ENCODE results near the gene LETM1. TPM values are rescaled to one million over a fixed set of nuclear protein-coding genes. Genes with fewer than 3 reads are reported as not detected.

Gene LETM1
- total RNA-seq, 4 donors from 2014 or later: 93.3 to 151 (median 121) TPM

DNA sequence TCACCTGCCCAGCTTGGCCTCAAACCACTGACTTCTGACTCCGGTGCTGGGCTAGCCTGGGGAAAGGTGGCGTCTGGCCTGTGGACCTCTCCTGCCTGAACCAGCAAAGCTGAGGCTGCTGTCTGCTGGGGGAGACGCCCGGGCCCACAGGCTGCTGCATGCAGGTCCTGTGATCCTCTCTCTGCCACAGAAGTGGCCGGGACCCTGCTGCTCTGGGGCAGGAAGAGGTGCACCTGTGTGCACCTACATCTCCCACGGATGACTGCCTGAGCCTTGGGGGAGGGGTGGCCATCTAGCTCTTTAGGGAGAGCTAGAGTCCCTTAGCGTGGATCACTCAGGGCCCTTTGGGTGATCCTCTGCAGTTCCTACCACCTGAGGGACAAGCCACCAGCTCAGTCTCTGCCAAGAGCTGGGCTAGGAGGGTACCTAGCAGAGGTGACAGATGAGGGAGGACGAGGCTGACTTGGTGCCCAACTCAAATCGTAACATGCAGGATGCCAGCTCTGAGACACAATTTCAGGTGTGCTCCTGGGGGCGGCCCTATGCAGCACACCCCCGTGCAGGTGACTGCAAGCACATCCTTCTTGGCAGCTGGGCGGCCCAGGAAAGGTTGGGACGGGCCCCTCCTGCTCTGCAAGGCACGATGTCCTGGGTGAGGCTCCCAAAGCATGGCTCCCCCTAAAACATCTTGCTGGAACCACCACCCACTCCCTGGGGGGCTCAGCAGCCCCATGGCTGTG lies 22.5 kb downstream of the LETM1 start:
- no peaks in the 10 kb centered on the region for H3K27me3 ChIP-seq
- no peak overlapping the region for H3K4me3 ChIP-seq
- TF ChIP-seq, protein P1, sequence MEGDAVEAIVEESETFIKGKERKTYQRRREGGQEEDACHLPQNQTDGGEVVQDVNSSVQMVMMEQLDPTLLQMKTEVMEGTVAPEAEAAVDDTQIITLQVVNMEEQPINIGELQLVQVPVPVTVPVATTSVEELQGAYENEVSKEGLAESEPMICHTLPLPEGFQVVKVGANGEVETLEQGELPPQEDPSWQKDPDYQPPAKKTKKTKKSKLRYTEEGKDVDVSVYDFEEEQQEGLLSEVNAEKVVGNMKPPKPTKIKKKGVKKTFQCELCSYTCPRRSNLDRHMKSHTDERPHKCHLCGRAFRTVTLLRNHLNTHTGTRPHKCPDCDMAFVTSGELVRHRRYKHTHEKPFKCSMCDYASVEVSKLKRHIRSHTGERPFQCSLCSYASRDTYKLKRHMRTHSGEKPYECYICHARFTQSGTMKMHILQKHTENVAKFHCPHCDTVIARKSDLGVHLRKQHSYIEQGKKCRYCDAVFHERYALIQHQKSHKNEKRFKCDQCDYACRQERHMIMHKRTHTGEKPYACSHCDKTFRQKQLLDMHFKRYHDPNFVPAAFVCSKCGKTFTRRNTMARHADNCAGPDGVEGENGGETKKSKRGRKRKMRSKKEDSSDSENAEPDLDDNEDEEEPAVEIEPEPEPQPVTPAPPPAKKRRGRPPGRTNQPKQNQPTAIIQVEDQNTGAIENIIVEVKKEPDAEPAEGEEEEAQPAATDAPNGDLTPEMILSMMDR (IDR thresholded peaks at IDR 0.05): no peak
- TF ChIP-seq POLR2A (IDR thresholded peaks at IDR 0.05): no peak
- peaks cover 0 to 81% (median 0%) of the 10 kb centered on the region in 3 donors for H3K36me3 ChIP-seq
- H3K9me3 ChIP-seq: no peaks in the 10 kb centered on the region
- no peak overlapping the region for H3K27ac ChIP-seq
- no peak for DNase-seq
- no peaks in the 10 kb centered on the region for H3K4me1 ChIP-seq

DNA sequence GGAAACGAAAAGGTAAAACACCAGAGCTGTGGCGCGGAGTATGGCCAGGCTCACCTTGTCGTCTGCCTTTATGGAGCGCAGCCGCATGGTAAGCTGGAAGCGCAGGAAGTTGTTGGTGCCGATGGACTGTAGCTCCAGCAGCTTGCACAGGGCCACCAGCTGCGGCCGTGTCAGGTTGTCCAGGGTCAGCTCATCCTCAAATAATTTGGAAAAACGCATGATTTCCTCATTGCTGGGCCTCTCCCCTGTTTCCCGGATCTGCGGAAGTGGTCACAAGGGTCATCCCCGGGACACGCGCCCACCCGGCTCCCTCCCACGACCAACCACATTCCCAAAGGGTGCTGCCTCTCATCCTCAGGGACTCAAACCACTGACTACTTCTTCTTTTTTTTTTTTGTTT lies 23.3 kb downstream of the LETM1 start:
- Histone ChIP-seq H3K27me3 (no peaks in the 10 kb centered on the region), H3K36me3 (peaks cover 0 to 73% (median 0%) of the 10 kb centered on the region in 3 donors), H3K4me1 (no peaks in the 10 kb centered on the region), H3K9me3 (no peaks in the 10 kb centered on the region), H3K27ac (no peak overlapping the region), H3K4me3 (no peak overlapping the region)
- no peak for DNase-seq
- TF ChIP-seq, protein P1 (IDR thresholded peaks at IDR 0.05): no peak
- TF ChIP-seq POLR2A (IDR thresholded peaks at IDR 0.05): no peak

DNA sequence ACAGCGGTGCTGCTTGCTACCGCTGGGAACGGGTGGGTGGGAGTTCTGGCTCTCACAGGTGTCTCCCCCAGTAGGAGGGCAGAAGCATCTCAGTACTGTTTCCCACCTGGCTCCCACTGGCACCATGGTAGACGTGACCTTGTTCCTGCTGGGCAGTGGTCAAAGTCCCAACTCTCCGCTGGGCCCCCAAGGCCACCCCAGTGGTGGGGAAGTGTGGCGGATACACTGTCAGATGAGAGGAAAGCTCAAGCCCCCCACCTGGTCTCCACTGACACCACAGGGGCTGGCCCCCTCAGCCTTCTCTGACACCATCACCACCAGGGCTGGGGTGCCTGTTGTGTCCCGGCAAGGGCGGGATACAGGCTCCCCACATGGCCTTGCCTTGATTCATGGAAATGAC lies 24.6 kb downstream of the LETM1 start:
- TF ChIP-seq, protein P1 (IDR thresholded peaks at IDR 0.05): no peak
- TF ChIP-seq POLR2A (IDR thresholded peaks at IDR 0.05): no peak
- H3K36me3 ChIP-seq: peaks cover 0 to 68% (median 0%) of the 10 kb centered on the region in 3 donors

DNA sequence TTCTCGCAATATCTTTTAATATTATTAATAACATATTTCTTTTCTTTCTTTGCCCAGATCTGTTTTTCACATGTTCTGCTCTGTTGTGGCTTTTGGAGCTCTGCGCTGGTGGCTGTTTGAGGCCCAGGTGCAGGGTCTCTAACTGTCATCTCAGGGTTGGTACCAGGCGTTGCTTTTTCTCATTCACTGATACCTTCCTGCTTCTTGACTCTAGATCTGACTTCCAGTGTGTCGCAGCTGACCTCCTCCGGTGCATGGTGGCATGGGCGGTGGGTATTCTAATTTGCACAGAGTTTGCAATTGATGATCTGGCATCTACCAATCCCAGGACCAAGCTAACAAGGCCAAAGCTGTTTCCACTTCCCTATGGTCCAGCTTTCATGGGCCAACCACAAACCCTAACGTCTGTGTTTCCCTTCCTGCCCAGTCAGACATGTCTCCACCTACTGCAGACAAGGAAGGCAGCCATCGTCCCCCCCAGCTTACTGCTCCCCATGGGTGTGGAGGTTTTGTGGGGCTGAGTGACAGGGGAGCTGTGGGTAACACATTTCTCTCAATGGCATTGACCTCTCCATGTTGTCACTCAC lies 25.2 kb downstream of the LETM1 start:
- no peak for TF ChIP-seq POLR2A (IDR thresholded peaks at IDR 0.05)
- TF ChIP-seq, protein P1 (IDR thresholded peaks at IDR 0.05): no peak
- Histone ChIP-seq H3K36me3 (peaks cover 0 to 66% (median 0%) of the 10 kb centered on the region in 3 donors), H3K4me3 (no peak overlapping the region), H3K27ac (no peak overlapping the region), H3K4me1 (no peaks in the 10 kb centered on the region), H3K9me3 (no peaks in the 10 kb centered on the region), H3K27me3 (no peaks in the 10 kb centered on the region)
- DNase-seq: no peak

More for the DNA sequence above, 24.6 kb downstream of the LETM1 start:
- no peaks in the 10 kb centered on the region for H3K27me3 ChIP-seq
- H3K9me3 ChIP-seq: no peaks in the 10 kb centered on the region
- no peak overlapping the region for H3K27ac ChIP-seq
- no peak overlapping the region for H3K4me3 ChIP-seq
- DNase-seq: no peak
- H3K4me1 ChIP-seq: no peaks in the 10 kb centered on the region

DNA sequence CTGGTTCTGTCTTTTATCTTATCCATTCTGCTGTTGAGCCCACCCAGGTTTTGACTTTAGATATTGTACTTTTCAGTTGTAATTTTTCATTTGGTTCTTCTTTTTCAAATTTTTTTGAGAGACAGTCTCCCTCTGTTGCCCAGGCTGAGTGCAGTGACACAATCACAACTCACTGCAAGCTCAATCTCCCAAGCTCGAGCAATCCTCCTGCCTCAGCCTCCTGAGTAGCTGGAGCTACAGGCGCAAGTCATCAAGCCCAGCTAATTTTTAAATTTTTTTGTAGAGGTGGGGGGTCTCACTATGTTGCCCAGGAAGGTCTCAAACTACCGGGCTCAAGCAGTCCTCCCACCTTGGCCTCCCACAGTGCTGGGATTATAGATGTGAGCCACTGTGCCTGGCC lies 25.7 kb downstream of the LETM1 start:
- no peaks in the 10 kb centered on the region for H3K9me3 ChIP-seq
- H3K27ac ChIP-seq: no peak overlapping the region
- H3K36me3 ChIP-seq: peaks cover 0 to 67% (median 0%) of the 10 kb centered on the region in 3 donors
- no peaks in the 10 kb centered on the region for H3K27me3 ChIP-seq
- no peak for DNase-seq
- no peak for TF ChIP-seq POLR2A (IDR thresholded peaks at IDR 0.05)
- TF ChIP-seq, protein P1 (IDR thresholded peaks at IDR 0.05): no peak
- H3K4me3 ChIP-seq: no peak overlapping the region
- no peaks in the 10 kb centered on the region for H3K4me1 ChIP-seq
